A673 (cell line): ENCODE results near the gene ALG9. TPM values are rescaled to one million over a fixed set of nuclear protein-coding genes. Genes with fewer than 3 reads are reported as not detected.

Source experiments
- BruUV-seq: library from RNA; stranded (reverse); fragments of 400-500 nt; replicated peaks from 2 replicates; lab custom pipeline; 2021; lab: Mats Ljungman, UMichigan
- CTCF ChIA-PET: fragments of 300-600 bp; sonication (Branson Sonifier 250); formaldehyde crosslinking; loops from one replicate; lab custom pipeline; 2022; ENCODE audit warnings: antibody characterized with exemption; lab: Charles Lee
- POLR2A ChIA-PET: fragments of 300-600 bp; sonication (Branson Sonifier 250); formaldehyde crosslinking; loops from one replicate; lab custom pipeline; 2022; ENCODE audit warnings: antibody characterized with exemption; ENCODE audit not compliant: low non-redundant PET; lab: Charles Lee
- DNase-seq: peaks from one replicate; pipeline ENCODE4 v3.0.0-alpha.2; 2015; ENCODE audit warnings: low spot score
- H3K27ac ChIP-seq: fragments of 200-600 bp; sonication (generic); 2 replicates; pipeline ENCODE4 v1.5.1; 2016; ENCODE audit warnings: mixed run types, low read depth, mild to moderate bottlenecking, mixed read lengths, antibody characterized with exemption, low read length; ENCODE audit not compliant: poor library complexity, severe bottlenecking
- H3K27me3 ChIP-seq: fragments of 200-600 bp; sonication (generic); replicated peaks from 2 replicates; pipeline ENCODE4 v1.6.1; 2017; ENCODE audit warnings: mixed run types, low read depth, mild to moderate bottlenecking, mixed read lengths, antibody characterized with exemption, low read length; ENCODE audit not compliant: insufficient read depth, poor library complexity
- H3K36me3 ChIP-seq: fragments of 200-600 bp; sonication (generic); 2 replicates; pipeline ENCODE4 v1.6.1; 2016; ENCODE audit warnings: mixed run types, mild to moderate bottlenecking, mixed read lengths, antibody characterized with exemption, low read length; ENCODE audit not compliant: insufficient read depth, poor library complexity, severe bottlenecking
- H3K4me1 ChIP-seq: fragments of 200-600 bp; sonication (generic); 2 replicates; pipeline ENCODE4 v1.6.1; 2017; ENCODE audit warnings: mixed run types, mild to moderate bottlenecking, mixed read lengths, antibody characterized with exemption, low read length; ENCODE audit not compliant: insufficient read depth, poor library complexity, severe bottlenecking
- H3K4me3 ChIP-seq: fragments of 200-600 bp; sonication (generic); 2 replicates; pipeline ENCODE4 v1.5.1; 2016; ENCODE audit warnings: low read depth, mixed run types, mild to moderate bottlenecking, mixed read lengths, low read length; ENCODE audit not compliant: poor library complexity, severe bottlenecking
- H3K9me3 ChIP-seq: fragments of 200-600 bp; sonication (generic); 2 replicates; pipeline ENCODE4 v1.6.1; 2016; ENCODE audit warnings: mixed run types, low read depth, mild to moderate bottlenecking, mixed read lengths, antibody characterized with exemption, low read length; ENCODE audit not compliant: poor library complexity, severe bottlenecking
- CTCF ChIP-seq: fragments of 300-800, 200-600 bp; sonication (generic); conservative IDR thresholded peaks from 2 replicates; pipeline ENCODE4 v1.5.1; 2017; ENCODE audit warnings: low read depth, mild to moderate bottlenecking, antibody characterized with exemption, low read length, moderate library complexity, mixed read lengths
- EZH2 ChIP-seq: fragments of 200-600 bp; sonication (generic); IDR thresholded peaks from 2 replicates; pipeline ENCODE4 v1.6.1; 2017; ENCODE audit warnings: borderline replicate concordance, low read depth, mild to moderate bottlenecking, mixed read lengths, antibody characterized with exemption, low read length; ENCODE audit not compliant: poor library complexity, severe bottlenecking
- intact Hi-C: fragments of 100-400 bp; cut with micrococcal nuclease; formaldehyde crosslinking; loops from one replicate; pipeline ENCODE4 v1.10.0; 2022; ENCODE audit not compliant: unreplicated experiment
- total RNA-seq: library from RNA; stranded (reverse); gene quantifications from 2 replicates; pipeline ENCODE4 v1.2.3, GENCODE V29; 2021

The ALG9 gene
- total RNA-seq, 1 experiment from 2014 or later: 61.0 TPM

GRCh38 chr11:111749646-111750045 lies 121.7 kb downstream of the ALG9 start:
- H3K4me3 ChIP-seq: no peak overlapping the region
- no peak overlapping the region for H3K27ac ChIP-seq
- POLR2A ChIA-PET: no interaction called here
- H3K36me3 ChIP-seq: peaks cover 89% of the 10 kb centered on the region
- H3K27me3 ChIP-seq: no peaks in the 10 kb centered on the region
- no peaks in the 10 kb centered on the region for H3K9me3 ChIP-seq
- no TSS peak for BruUV-seq
- TF ChIP-seq CTCF: no peak
- no peak for TF ChIP-seq EZH2
- CTCF ChIA-PET: no interaction called here
- DNase-seq: no peak
- intact Hi-C loops: no loop called here
- H3K4me1 ChIP-seq: no peaks in the 10 kb centered on the region

- TF ChIP-seq CTCF: no peak
- TF ChIP-seq EZH2: no peak
- peaks cover 88% of the 10 kb centered on the region for H3K36me3 ChIP-seq
- no peaks in the 10 kb centered on the region for H3K9me3 ChIP-seq
- no peak for DNase-seq
- no peak overlapping the region for H3K27ac ChIP-seq
- CTCF ChIA-PET: no interaction called here
- no peaks in the 10 kb centered on the region for H3K4me1 ChIP-seq
- BruUV-seq: no TSS peak
- no peak overlapping the region for H3K4me3 ChIP-seq
- POLR2A ChIA-PET: no interaction called here
- H3K27me3 ChIP-seq: no peaks in the 10 kb centered on the region
- intact Hi-C loops: no loop called here
These were observed 123.2 kb downstream of the ALG9 start for GRCh38 chr11:111748035-111748804.

GRCh38 chr11:111745719-111746504 lies 125.5 kb downstream of the ALG9 start:
- no peak overlapping the region for H3K4me3 ChIP-seq
- no TSS peak for BruUV-seq
- H3K27me3 ChIP-seq: no peaks in the 10 kb centered on the region
- intact Hi-C loops: no loop called here
- H3K9me3 ChIP-seq: no peaks in the 10 kb centered on the region
- no peak overlapping the region for H3K27ac ChIP-seq
- TF ChIP-seq EZH2 (no peak), CTCF (no peak)
- DNase-seq: no peak
- H3K36me3 ChIP-seq: peaks cover 82% of the 10 kb centered on the region
- ChIA-PET POLR2A (no interaction called here), CTCF (interaction anchor here (0.6 kb wide), 1 partner anchor 145 kb away, joined by 5 read pairs; no protein-coding TSS in a partner anchor)
- H3K4me1 ChIP-seq: no peaks in the 10 kb centered on the region
